ENCODE results near the gene ATOSB.

Gene ATOSB, protein sequence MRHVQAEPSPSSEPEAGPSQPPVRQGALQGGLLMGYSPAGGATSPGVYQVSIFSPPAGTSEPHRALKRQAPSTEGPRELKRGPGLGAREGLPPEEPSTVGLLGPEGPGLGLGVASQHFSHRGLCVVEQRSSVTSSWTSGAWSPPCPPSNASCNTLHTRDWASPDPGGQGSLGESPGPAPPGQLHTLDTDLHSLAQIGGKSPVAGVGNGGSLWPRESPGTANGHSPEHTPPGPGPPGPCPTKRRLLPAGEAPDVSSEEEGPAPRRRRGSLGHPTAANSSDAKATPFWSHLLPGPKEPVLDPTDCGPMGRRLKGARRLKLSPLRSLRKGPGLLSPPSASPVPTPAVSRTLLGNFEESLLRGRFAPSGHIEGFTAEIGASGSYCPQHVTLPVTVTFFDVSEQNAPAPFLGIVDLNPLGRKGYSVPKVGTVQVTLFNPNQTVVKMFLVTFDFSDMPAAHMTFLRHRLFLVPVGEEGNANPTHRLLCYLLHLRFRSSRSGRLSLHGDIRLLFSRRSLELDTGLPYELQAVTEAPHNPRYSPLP

DNA sequence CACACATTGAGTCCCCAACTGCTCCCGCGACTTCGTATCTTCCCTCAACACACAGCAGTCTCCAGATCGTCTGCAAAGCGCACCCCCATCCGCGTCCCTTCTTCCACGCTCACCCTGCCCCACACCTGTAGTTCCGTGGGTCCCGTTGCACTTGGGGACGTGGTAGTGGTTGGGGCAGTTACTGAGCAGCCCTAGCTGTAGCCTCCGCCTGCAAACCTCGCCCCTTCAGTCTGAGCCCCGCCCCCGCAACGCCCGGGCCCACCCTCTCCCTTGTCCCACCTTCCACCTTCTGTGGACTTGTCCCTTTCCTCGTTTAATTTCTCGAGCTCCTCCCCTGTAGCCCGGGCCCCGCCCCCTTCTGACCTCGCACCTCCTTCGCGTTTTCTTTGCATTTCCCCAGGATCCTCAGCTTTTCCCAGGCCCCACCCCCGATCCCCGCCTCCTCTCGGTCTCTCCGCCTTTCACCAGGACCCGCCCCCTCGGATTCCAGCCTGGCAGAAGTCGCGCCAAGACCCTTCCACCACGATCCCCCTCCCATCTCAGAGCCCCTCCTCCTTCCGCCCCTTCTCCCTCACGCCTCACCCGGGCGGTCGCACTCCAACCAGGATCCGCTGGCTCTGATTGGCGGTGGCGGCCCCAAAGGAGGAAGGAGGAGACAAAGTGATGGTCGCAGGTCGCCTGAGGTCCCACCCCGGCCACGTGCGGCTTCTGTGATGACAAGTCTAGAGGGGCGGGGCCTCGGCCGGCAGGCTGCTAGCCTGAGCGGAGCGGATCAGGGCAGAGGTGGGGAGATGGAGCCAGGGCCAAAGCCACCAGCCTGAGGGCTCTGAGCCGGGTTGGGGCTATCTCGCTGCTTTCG, at the start of gene ATOSB:
TSS of gene ATOSB (minus strand) at position 183 of the 859 bp plus-strand sequence. CDS start 7,588 bp downstream, outside the sequence.
- peak; percentile 68 for ATAC-seq
- TF ChIP-seq, protein P1, sequence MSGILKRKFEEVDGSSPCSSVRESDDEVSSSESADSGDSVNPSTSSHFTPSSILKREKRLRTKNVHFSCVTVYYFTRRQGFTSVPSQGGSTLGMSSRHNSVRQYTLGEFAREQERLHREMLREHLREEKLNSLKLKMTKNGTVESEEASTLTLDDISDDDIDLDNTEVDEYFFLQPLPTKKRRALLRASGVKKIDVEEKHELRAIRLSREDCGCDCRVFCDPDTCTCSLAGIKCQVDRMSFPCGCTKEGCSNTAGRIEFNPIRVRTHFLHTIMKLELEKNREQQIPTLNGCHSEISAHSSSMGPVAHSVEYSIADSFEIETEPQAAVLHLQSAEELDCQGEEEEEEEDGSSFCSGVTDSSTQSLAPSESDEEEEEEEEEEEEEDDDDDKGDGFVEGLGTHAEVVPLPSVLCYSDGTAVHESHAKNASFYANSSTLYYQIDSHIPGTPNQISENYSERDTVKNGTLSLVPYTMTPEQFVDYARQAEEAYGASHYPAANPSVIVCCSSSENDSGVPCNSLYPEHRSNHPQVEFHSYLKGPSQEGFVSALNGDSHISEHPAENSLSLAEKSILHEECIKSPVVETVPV (CRISPR knock-in tag; IDR thresholded peaks at IDR 0.05) = no peak
- TF ChIP-seq, protein P2, sequence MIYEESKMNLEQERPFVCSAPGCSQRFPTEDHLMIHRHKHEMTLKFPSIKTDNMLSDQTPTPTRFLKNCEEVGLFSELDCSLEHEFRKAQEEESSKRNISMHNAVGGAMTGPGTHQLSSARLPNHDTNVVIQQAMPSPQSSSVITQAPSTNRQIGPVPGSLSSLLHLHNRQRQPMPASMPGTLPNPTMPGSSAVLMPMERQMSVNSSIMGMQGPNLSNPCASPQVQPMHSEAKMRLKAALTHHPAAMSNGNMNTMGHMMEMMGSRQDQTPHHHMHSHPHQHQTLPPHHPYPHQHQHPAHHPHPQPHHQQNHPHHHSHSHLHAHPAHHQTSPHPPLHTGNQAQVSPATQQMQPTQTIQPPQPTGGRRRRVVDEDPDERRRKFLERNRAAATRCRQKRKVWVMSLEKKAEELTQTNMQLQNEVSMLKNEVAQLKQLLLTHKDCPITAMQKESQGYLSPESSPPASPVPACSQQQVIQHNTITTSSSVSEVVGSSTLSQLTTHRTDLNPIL (CRISPR knock-in tag; IDR thresholded peaks at IDR 0.05; ENCODE audit: low read depth) = no peak
- TF ChIP-seq PPARA (CRISPR knock-in tag; IDR thresholded peaks at IDR 0.05; ENCODE audit: borderline replicate concordance) (no peak), OSR1 (CRISPR knock-in tag; IDR thresholded peaks at IDR 0.05) (no peak), TCF4 (CRISPR knock-in tag; IDR thresholded peaks at IDR 0.05; ENCODE audit: borderline replicate concordance) (no peak), RARB (CRISPR knock-in tag; IDR thresholded peaks at IDR 0.05) (no peak), ZFP3 (CRISPR knock-in tag; IDR thresholded peaks at IDR 0.05) (no peak), ESRRG (CRISPR knock-in tag; IDR thresholded peaks at IDR 0.05) (no peak), ISL1 (CRISPR knock-in tag; IDR thresholded peaks at IDR 0.05) (no peak), SNAI2 (CRISPR knock-in tag; IDR thresholded peaks at IDR 0.05) (no peak), ZFP30 (CRISPR knock-in tag; IDR thresholded peaks at IDR 0.05) (no peak), ZNF70 (CRISPR knock-in tag; IDR thresholded peaks at IDR 0.05) (no peak), BACH2 (CRISPR knock-in tag; IDR thresholded peaks at IDR 0.05; ENCODE audit: borderline replicate concordance) (no peak), ARNTL (CRISPR knock-in tag; IDR thresholded peaks at IDR 0.05; ENCODE audit: borderline replicate concordance, low read depth) (no peak)
- TF ChIP-seq, protein P3, sequence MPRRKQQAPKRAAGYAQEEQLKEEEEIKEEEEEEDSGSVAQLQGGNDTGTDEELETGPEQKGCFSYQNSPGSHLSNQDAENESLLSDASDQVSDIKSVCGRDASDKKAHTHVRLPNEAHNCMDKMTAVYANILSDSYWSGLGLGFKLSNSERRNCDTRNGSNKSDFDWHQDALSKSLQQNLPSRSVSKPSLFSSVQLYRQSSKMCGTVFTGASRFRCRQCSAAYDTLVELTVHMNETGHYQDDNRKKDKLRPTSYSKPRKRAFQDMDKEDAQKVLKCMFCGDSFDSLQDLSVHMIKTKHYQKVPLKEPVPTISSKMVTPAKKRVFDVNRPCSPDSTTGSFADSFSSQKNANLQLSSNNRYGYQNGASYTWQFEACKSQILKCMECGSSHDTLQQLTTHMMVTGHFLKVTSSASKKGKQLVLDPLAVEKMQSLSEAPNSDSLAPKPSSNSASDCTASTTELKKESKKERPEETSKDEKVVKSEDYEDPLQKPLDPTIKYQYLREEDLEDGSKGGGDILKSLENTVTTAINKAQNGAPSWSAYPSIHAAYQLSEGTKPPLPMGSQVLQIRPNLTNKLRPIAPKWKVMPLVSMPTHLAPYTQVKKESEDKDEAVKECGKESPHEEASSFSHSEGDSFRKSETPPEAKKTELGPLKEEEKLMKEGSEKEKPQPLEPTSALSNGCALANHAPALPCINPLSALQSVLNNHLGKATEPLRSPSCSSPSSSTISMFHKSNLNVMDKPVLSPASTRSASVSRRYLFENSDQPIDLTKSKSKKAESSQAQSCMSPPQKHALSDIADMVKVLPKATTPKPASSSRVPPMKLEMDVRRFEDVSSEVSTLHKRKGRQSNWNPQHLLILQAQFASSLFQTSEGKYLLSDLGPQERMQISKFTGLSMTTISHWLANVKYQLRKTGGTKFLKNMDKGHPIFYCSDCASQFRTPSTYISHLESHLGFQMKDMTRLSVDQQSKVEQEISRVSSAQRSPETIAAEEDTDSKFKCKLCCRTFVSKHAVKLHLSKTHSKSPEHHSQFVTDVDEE (CRISPR knock-in tag; IDR thresholded peaks at IDR 0.05) = no peak
- TF ChIP-seq, protein P4, sequence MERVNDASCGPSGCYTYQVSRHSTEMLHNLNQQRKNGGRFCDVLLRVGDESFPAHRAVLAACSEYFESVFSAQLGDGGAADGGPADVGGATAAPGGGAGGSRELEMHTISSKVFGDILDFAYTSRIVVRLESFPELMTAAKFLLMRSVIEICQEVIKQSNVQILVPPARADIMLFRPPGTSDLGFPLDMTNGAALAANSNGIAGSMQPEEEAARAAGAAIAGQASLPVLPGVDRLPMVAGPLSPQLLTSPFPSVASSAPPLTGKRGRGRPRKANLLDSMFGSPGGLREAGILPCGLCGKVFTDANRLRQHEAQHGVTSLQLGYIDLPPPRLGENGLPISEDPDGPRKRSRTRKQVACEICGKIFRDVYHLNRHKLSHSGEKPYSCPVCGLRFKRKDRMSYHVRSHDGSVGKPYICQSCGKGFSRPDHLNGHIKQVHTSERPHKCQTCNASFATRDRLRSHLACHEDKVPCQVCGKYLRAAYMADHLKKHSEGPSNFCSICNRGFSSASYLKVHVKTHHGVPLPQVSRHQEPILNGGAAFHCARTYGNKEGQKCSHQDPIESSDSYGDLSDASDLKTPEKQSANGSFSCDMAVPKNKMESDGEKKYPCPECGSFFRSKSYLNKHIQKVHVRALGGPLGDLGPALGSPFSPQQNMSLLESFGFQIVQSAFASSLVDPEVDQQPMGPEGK (CRISPR knock-in tag; IDR thresholded peaks at IDR 0.05; ENCODE audit: borderline replicate concordance) = no peak

DNA sequence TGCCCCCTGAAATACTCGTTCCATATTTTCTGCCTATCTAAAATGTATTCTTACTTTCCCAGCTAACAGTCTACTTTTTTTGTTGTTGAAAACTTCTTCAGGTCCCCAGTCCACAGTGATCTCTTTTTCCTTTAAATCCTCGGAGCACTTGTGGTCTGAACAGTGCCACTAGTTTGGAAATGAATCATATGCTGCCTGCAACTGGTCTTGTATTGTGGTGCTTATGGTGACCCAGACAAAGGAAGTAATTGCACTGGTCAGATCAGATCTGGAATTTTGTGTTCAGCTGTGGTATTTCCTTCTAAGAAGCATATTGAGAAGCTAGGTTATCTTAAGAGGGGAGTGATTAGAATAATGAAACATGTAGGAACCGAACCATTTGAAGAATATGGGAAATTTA, 49.0 kb upstream of the ATOSB start:
- no peak for TF ChIP-seq BACH2 (CRISPR knock-in tag; IDR thresholded peaks at IDR 0.05; ENCODE audit: borderline replicate concordance)
- TF ChIP-seq PPARA (CRISPR knock-in tag; IDR thresholded peaks at IDR 0.05; ENCODE audit: borderline replicate concordance) = no peak
- no peak for ATAC-seq

DNA sequence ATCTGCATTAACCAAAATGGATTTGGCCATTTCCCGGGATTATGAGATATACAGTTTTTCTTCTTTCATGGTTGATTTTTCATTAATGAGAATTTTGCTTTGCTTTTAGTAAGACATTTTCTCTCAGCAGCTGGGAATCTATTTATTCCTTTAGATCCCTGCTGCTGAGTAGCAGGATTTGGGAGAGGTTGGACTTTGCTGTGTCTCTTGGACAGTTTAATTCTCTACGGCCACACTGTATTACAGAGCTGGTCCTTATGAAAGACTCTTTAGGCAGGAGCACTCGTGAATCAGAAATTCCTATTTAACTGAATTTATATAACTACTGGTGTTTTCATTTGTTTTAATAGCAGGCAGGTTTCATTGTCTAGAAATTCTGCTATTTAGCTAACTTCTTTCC, 47.8 kb upstream of the ATOSB start:
- no peak for ATAC-seq
- TF ChIP-seq ARNTL (CRISPR knock-in tag; IDR thresholded peaks at IDR 0.05; ENCODE audit: borderline replicate concordance, low read depth) (no peak), ZNF565 (CRISPR knock-in tag; conservative IDR thresholded peaks at IDR 0.05; ENCODE audit: low read depth) (no peak), ZFP30 (CRISPR knock-in tag; IDR thresholded peaks at IDR 0.05) (no peak), ZFP3 (CRISPR knock-in tag; IDR thresholded peaks at IDR 0.05) (no peak), ESRRG (CRISPR knock-in tag; IDR thresholded peaks at IDR 0.05) (no peak), TCF4 (CRISPR knock-in tag; IDR thresholded peaks at IDR 0.05; ENCODE audit: borderline replicate concordance) (no peak), BACH2 (CRISPR knock-in tag; IDR thresholded peaks at IDR 0.05; ENCODE audit: borderline replicate concordance) (no peak), OSR1 (CRISPR knock-in tag; IDR thresholded peaks at IDR 0.05) (no peak)
- TF ChIP-seq, protein P1 (CRISPR knock-in tag; IDR thresholded peaks at IDR 0.05) = no peak
- TF ChIP-seq, protein P3 (CRISPR knock-in tag; IDR thresholded peaks at IDR 0.05) = no peak

Measured in SK-N-SH treated with all-trans-retinoic acid at 6 μM for 48 hours (cell line).